HG02571 (cell line): Measurements from ENCODE around the gene RFX3.

Source experiments
- ATAC-seq: cut with Tn5 transposase; IDR thresholded peaks from one replicate; pipeline ENCODE4 v1.9.1; 2021; ENCODE audit warnings: mild to moderate bottlenecking, moderate library complexity; ENCODE audit not compliant: unreplicated experiment

Gene RFX3

DNA sequence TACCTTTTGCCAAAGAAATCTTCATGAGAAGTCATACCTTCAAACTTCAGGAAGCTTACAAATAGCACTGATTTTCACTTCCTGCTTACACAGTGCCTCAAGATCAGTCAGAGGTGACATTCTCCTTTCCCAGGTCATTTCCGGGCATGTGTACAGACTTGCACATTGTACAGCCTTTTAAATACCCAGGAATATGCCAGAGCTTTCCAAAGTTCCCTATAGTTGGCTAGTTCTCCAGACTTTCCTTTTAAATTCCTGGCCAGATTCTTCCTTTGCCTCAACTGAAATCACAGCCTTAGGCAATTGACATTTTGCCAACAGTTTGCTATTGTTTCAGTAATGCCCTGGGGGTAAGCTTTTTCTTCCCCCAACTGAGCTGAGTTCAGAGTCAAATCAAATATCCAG, 47.2 kb downstream of the RFX3 start:
- ATAC-seq, result peak; percentile 41

DNA sequence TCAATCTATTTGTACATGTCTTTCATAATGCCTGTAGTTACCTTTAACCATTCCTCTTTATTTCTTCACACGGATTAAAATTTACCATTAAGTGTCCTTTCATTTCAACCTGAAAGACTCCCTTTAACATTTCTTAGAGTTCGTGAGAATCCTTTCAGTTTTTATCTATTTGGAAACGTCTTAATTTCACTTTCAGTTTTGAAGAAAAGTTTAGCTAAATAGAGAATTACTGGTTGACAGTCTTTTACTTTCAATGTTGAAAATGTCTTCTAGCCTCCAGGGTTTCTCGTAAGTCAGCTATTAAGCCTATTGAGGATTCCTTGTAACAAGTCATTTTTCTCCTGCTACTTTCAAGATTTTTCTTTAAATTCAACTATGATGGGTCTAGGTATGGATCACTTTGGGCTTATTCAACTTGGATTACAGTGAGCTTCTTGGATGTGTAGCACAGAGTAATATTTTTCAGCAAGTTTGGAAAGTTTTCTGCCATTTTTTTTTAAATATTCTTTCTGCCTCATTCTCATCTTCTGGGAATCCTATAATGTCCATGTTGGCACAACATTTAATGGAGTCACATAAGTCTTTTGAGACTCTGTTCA, 48.5 kb downstream of the RFX3 start:
- no peak for ATAC-seq

DNA sequence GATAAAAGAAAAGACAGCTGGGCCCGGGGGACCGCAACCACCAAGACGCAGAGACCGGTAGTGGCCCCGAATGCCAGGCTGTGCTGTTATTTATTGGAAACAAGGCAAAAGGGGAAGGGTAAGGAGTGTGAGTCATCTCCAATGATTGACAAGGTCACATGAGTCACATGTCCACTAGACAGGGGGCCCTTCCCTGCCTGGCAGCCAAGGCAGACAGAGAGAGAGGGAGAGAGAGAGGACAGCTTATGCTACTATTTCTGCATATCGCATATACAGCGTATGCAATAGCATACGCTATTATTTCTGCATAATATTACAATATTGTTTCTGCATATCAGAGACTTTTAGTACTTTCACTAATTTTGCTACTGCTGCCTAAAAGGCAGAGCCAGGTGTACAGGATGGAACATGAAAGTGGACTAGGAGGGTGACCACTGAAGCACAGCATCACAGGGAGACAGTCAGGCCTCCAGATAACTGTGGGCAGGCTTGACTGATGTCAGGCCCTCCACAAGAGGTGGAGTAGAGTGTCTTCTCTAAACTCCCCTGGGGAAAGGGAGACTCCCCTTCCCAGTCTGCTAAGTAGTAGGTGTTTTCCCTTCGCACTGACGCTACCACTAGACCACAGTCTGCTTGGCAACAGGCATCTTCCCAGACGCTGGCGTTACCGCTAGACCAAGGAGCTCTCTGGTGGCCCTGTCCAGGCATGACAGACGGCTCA, 50.3 kb downstream of the RFX3 start:
- no peak for ATAC-seq

DNA sequence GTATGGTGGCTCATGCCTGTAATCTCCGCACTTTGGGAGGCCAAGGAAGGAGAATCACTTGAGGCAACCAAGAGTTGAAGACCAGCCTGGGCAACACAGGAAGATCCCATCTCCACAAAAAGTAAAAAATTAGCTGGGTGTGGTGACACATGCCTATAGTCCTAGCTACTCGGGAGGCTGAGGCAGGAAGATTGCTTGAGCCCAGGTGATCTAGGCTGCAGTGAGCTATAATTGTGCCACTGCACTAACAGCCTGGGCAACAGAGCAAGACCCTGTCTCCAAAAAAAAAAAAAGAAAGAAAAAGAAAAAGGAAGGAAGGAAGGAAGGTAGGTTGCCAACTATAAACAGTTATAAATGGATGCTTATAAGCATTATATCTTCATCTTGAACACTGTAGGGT, 51.0 kb downstream of the RFX3 start:
- no peak for ATAC-seq

DNA sequence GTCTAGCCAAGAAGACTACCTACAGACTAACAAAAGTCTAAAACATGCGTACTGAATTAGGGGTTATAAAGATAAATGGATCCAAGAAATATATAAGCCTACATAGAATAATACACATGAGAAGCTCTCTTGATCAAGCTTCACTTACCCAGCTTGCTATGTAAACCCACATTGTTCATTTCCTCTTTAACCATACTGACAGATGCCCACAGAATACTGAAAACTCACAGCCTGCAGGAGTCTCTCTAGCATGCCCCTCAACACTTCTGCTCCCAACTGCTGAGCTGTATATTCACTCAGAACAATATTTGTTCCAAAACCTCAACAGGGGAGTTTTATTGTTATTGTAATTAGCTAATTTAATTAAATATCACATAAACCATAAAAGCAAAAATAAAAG, 52.4 kb downstream of the RFX3 start:
- no peak for ATAC-seq

DNA sequence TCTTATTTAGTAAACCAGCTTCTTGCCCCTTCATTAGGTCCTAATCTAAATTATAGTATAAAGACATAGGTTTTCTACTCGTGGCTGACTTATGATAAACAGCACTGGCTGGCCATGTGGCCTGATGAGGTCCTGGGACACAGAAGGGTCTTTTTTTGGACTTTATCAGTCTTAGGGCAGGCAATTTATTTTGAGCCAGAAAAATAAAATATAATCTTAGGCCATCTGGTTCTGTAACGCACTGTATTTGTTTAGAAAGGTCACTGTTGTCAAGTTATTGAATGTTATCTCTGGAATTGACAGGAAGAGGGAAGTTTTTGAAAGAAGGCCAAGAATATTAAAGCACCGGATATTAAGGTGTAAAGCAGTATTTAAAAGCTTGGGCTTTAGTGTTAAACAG, 53.9 kb downstream of the RFX3 start:
- ATAC-seq, result no peak

DNA sequence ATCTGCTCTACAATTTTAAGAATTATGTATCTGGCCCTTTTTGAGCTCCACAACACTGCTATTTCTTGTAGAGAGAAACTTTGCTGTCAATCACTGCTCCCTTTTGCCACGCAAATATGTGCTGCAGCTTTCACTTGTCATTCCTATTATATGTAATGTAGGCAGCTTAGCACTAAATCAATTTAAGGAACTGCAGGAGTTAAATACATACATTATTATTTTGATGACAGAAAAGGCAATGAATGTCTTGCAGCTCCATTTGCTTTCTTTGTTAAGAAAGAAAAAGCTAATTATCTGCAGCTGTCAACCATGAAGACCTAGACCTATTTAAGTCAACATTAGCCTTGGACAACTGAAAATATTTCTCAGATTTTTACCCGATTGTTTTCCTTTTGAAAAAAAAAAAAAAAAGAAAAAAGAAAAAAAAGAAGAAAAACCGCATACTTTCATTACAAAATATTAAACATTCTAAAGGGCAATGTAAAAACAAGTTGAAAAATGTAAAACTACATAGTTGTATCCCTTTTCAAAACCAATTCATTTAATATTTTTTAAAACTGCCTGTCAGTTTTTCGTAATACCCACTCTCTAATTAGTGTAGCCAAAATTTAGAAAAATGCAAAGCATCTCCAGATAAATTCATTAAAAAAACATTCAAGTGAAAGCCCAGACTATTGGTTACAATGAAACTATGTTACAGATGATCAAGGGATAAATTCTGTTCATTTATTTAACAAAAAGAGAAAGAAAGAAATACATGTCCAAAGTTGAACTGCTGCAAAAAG, 57.2 kb downstream of the RFX3 start:
- ATAC-seq, result no peak

DNA sequence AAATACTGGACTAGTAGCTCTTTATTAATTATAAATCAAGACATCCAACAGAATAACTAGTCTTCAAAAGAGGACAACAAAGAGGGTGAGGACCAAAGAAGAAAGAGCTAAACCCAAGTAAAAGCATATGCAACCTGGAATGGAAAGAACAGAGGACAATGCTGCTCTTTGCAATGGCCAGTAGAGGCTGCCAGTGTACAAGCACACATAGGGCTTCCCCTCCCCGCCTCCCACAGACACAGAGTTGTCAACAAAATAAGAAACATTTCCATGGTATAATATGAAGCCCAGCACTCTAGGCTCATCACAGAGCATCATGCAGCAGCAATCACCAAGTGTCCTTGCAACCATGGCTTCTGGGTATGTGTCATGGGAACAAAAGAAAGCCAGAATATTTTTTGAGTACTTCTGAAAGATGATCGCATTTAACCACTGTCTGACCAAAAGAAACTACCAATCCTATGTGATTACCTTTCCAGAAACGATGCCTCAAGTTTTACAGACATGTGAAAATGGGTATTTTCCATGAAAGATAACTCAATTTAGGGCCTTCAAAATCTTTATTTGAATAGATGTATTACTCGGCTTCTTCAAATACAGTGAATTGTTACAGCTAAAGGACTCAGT, 58.1 kb downstream of the RFX3 start:
- ATAC-seq, result peak; percentile 97

DNA sequence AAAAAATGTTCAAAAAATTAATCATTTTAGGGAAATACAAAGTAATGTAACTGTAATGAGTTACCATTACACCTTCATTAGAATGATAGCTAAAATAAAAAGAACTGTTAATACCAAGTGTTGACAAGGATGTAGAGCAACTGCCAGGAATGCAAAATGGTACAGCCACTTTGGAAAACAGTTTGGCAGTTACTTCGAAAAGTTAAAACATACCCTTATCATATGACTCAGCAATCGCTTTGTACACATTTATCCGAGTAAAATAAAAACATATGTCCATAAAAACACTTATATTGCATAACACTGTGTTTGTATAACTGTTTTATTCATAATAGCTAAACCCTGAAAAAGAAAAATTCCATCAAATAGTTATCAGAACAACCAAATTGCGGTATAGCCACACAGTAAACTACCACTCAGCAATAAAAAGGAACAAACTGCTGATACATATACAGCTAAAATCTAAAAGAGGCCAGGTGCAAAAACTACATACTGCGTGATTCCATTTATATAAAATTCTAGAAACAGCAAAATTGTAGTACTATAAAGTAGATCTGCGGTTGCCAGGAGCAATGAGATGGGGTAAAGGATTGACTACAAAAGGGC, 61.7 kb downstream of the RFX3 start:
- no peak for ATAC-seq

DNA sequence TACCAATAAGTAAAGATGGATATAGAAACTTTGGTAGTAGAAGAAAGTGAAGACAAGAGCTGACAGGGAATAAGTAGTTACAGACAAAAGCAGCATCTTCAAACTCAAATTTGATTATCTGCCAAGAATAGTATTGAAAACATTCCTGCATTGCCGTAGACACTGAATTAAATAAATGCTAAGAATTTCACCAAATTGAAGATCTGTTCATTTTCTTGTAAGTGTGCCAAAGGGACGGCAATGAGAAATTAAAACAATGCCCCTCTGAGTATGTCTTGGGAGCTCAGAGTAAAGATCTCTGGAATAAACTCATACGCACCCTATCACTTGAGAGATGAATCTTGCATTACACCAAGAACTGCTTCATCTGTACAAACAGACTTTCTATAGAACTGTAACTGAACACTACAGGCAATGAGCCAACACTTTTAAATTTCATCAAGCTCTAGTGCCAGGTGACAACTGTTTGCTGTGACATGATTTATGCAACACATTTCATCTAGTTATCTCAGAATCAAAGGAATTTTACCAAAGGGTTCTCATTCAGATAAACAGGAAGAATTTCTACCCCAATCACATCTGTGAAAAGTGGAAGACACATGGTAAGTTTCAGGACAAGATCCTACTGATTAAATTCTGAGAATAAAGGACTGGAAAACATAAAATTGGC, 66.9 kb downstream of the RFX3 start:
- ATAC-seq, result no peak

DNA sequence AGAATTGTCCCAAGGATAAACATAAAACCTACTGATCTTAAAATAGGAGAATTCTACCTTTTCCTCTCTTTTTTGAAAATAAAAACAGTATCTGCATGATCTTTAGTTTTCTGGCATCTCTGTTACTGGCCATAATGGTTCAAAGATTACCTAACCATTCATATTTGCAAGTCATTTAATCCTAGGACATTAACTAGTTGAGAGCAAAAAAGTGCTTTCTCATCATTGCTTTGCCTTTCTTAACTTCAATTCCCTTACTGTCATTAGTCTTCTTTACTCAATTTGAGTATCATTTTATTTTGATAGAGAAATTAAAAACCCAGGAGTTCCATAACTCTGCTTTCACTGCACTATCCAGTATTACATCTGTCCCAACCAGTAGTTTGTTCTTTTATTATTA, 68.6 kb downstream of the RFX3 start:
- no peak for ATAC-seq

DNA sequence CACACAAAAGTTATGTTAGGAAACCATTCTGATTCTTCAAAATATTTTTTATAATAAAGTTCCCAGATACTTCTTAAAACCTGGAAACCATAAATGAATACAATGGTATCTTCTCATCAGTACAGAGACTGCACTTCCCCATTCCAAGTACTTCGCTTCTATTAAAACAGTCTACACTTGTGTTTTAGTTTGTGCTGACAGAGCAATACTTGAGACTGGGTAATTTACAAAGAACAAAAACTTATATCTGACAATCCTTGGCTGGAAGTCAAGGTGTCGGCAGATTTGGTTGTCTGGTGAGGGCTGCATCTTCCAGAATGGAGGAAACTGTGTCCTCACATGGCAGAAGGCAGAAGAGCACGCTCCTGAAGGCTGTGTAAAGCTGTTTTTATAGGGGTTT, 70.1 kb downstream of the RFX3 start:
- no peak for ATAC-seq

DNA sequence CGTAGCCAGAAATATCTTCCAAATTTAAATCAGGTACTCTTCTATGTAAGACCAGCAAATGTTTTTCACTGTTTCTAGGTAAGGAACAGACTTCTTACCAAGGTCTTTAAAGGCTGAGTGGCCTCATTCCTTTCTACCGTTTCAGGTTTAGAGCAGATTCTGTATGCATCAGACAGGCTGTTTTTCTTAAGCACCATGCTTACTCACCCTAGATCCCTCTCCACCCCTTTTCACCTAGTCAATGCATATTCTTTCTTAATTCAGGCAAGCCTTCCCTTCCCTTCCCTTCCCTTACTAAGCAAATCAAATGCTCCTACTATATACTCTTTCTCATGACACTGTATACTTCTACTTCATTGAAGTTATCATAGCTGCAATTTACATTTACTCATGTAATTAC, 70.7 kb downstream of the RFX3 start:
- ATAC-seq, result no peak

DNA sequence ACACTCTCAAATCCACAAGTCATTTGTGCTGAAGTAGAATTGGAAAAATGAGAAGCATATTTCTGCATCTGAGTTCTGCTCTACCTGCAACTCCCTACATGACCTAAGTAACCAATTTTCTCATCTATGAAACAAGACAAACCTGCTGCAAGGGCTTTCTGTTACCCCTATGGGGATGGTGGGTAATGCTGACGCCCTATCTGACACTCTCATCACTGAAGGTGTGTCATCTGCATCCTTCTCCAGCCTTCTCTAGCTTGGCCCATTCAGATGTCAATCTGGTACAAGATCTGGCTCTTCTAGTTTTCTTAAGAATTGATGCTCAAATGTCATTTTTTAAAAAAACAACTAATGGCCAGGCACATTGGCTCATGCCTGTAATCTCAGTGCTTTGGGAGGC, 73.8 kb downstream of the RFX3 start:
- ATAC-seq, result no peak

DNA sequence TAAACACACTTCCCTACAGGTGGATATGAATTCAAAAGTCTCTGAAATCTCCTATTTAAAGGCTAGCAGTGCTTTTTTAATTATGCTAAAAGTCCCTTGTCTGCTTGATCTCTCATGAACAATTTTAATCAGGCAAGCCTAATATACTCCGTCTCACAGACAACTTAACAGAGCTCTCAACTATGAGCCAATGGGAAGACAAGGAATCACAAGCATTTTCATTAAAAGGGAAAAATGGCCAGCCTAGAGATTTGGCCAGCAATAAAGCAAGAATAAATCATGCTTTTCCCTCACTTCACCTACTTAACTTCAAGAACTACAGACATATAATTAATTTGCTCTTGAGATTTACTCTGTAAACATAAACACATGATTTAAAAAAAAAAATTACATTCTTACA, 78.0 kb downstream of the RFX3 start:
- no peak for ATAC-seq

DNA sequence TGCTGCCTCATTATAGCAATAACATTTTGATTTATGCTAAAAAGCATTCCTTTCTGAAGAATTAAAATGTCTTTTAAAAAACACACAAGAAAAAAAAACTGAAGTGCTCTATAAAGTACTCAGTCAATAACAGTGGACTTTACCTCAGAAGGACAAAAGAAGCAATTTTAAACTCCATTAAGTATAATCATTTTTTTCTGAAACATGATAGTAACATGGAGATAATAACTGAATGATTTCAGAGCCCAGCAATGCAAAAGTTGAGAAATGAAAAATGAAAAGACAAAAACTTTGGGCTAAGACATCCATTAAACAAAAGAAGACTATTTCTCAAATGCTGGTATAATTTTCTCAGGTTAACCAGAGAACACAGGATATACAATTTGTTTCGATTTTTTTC, 78.7 kb downstream of the RFX3 start:
- ATAC-seq, result no peak

DNA sequence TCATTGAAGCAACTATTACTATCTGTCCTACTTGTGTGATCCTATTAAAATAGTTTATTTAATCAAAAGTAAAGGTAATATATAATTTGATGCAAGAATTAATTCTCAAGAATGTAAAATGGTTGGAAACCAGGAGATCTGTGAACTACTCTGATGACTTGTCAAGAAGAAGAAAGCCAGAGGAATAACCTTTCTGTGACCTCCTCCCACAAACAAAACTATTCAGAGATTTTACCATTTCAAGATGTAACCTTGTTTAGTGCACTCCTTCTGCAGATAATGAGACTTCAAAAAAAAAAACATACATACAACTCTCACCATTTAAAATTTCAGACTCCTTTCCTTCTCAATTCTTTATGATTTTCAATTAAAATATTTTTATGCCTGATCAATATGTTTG, 79.5 kb downstream of the RFX3 start:
- no peak for ATAC-seq

DNA sequence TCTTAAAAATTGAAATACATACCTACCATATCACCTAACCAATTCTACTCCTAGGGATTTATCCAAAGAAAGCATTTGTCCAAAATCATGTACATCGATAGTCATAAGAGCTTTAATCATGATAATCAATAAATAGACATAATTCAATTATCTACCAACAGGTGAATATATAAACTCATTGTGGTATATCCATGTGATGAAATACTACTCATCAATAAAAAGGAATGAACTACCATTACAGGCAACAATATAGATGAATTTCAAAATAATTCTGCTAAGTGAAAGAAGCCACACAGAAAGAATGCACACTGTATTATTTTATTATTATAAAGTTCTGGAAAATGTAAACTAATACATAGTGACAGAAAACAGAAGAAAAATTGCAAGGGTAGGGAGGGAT, 81.8 kb downstream of the RFX3 start:
- no peak for ATAC-seq

DNA sequence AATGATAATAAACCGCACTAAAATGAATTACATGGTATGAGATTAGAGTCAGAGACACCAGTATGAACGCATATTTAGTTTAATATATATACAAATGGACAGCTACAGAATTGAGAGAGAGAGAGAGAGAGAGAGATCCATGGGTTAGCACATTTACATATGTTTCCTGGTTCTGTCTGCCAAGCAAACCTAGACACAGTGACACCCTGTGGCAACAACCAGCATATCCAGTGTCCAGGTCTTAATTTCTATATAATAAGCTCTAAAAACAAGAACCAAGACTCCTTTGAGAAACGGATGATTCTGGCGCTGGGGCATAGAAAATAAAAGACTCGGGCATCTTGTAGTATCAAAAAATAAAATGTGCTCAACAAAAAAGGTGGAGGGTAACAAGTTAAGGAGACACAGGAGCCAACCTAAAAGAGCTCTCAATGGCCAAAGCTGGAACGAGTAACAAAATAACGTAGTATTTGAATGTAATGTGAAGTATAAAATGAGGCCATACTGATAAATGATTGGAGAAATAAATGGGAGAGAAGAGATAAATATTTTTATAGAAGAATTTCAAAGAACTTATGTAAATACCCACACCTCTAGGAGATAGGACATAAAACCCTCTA, 84.5 kb downstream of the RFX3 start:
- peak; percentile 82 for ATAC-seq

DNA sequence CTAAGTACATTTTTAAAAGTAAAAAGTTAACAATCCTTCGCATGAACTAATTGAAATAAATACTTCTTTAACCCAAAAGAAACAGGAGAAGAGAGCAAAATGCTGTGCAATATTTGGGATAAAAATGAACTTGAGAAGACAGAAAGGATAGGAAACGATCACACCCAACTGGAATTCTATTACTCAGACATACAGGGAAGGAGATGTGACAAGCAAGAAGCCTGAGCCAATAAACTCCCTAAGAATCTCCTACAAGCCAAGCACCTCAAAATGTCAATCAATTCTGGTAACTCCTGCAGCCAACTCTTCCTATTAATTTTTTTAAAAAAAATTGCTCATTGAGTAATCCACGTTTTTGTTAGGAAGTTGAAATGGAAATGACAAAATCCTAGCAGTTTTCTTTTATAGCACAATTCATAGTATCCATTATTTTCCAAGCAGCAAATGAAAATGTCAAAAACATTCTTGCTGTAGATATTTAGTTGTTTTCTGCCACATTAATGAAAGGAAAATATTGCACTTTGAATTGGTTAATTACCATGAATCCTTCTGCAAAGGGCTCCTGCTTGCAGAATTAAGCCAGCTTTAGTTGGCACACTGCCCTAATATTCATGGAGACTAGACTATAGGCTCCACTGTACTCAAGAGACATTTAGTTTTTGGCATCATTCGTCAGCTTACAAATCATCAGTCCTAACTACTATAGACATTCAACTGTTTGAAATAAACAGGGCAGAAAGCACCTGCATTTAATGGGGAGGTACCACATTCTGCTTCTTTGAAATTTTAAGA, 89.0 kb downstream of the RFX3 start:
- ATAC-seq, result no peak
